Rectal smooth muscle tissue (tissue), 1 donor: ENCODE data around the gene PCSK6.
"Not testable (repeated sequence)": the region's sequence is repeated elsewhere in the genome, so short reads cannot be mapped to it uniquely, and the experiment has no call there.

ENCODE experiments used
- H3K27ac ChIP-seq: one replicate; pipeline ENCODE4 v1.7.0; 2013; ENCODE audit warnings: low read depth, low read length, inconsistent platforms
- H3K27me3 ChIP-seq: one replicate; pipeline ENCODE4 v1.7.0; 2013; ENCODE audit warnings: low read length; ENCODE audit not compliant: control insufficient read depth, insufficient read depth
- H3K36me3 ChIP-seq: one replicate; pipeline ENCODE4 v1.7.0; 2013; ENCODE audit warnings: low read length; ENCODE audit not compliant: control insufficient read depth, insufficient read depth
- H3K4me1 ChIP-seq: one replicate; pipeline ENCODE4 v1.7.0; 2013; ENCODE audit warnings: low read length; ENCODE audit not compliant: control insufficient read depth, insufficient read depth
- H3K4me3 ChIP-seq: one replicate; pipeline ENCODE4 v1.7.0; 2013; ENCODE audit warnings: low read length
- H3K9ac ChIP-seq: one replicate; pipeline ENCODE4 v1.7.0; 2013; ENCODE audit warnings: low read length

The PCSK6 gene

GRCh38 chr15:101428758-101429157 is 60.7 kb downstream of the PCSK6 start:
- H3K4me3 ChIP-seq, result no peak overlapping the region
- H3K27ac ChIP-seq, result no peak overlapping the region
- no peaks in the 10 kb centered on the region for H3K4me1 ChIP-seq
- peaks cover 3% of the 10 kb centered on the region for H3K36me3 ChIP-seq
- H3K27me3 ChIP-seq, result no peaks in the 10 kb centered on the region
- H3K9ac ChIP-seq, result no peak overlapping the region

DNA sequence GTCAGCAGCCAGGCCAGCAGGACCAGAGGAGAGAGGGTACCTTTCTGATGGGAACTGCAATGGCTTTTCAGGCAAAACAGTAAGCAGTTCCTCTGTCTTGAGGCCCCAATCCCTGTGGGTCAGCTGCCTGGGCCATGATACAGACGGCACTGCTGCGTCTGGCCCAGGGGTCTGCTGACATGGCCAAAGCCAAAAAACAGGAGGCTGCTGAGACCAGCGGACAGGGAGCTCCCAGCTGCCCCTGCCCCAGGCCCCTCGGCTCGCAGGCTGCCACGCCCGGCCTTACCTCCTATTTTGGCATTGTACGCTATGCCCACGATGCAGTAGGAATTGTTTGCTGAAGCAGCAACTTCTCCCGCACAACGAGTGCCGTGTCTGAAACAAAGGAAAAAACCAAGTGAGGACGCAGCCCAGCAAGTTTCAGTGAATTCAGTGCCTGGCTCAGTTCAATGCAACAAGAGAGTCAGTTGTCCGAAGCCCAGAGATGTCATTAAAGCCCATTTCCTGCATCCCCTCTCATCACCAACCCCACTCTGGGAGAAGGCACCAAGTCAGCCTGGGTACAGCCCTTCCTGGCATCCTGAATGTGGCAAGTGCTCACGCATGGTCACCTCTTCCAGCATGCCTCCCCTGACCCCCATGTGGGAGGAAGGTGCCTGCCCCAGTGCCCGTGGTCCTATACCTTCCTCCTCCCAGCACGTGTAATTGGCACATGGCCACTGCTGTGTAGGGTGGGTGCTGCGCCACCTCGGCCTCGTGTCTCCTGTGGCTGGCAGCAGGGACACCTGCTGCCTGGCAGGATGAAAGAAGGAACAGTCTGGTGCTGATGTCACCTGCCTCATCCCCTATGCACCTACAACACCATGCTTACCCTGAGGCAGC is 61.7 kb downstream of the PCSK6 start:
- no peak overlapping the region for H3K4me3 ChIP-seq
- H3K27me3 ChIP-seq, result no peaks in the 10 kb centered on the region
- H3K9ac ChIP-seq, result no peak overlapping the region
- H3K27ac ChIP-seq, result no peak overlapping the region
- no peaks in the 10 kb centered on the region for H3K4me1 ChIP-seq
- H3K36me3 ChIP-seq, result peaks cover 3% of the 10 kb centered on the region

DNA sequence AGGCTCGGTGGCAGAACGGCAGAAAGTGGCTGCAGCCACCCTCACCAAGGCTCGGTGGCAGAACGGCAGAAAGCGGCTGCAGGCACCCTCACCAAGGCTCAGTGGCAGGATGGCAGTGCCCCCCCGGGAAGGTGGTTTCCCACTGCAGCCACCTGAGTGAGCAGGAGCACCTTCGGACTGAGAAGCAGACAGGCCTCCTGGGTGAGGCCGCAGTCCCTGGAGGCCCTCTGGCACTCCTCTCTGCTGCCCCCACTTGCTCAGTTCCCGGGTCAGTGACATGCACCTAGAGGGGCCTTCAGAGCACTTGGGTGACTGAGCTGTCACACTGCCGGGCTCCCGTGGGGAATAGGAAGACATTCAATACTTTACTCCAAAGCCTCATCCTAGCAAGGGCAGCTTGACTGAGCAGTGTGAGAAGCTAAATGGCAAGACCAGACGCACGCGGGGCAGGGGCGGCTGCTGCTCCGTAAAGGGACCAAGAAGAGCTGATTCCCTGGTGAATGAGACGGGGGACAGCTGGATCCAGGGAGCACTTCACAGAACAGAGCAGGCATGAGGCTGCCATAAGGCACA is 62.7 kb downstream of the PCSK6 start:
- H3K27me3 ChIP-seq, result no peaks in the 10 kb centered on the region
- H3K9ac ChIP-seq, result no peak overlapping the region
- H3K4me3 ChIP-seq, result no peak overlapping the region
- no peak overlapping the region for H3K27ac ChIP-seq
- H3K36me3 ChIP-seq, result peaks cover 3% of the 10 kb centered on the region
- no peaks in the 10 kb centered on the region for H3K4me1 ChIP-seq

DNA sequence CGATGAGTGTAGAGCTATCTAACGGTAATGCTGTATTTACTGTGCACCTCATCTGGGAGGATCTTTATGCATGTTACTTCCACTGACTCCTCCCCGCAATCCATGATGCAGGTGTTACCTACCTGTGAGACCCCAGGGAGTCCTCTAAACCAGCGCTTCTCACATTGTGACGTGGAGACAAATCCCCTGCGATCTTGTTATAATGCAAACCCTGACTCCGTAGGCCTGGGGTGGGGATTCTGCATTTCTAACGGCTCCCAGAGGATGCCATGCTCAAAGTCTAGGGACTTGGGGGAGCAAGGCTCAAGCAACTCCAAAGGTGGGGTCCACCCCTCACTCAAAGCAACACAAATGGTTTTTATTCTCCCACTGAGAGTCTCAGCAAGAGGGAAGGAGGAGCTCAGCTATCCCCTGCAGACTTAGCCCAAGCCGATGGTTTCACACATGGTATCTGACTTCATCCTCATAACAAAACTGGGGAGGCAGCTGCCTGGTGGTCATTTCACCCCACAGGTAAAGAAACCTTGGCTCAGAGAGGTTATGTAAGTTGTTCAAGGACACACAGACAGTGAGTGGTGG is 63.6 kb downstream of the PCSK6 start:
- H3K4me1 ChIP-seq, result no peaks in the 10 kb centered on the region
- H3K27me3 ChIP-seq, result no peaks in the 10 kb centered on the region
- H3K4me3 ChIP-seq, result no peak overlapping the region
- no peaks in the 10 kb centered on the region for H3K36me3 ChIP-seq
- H3K27ac ChIP-seq, result no peak overlapping the region
- no peak overlapping the region for H3K9ac ChIP-seq

DNA sequence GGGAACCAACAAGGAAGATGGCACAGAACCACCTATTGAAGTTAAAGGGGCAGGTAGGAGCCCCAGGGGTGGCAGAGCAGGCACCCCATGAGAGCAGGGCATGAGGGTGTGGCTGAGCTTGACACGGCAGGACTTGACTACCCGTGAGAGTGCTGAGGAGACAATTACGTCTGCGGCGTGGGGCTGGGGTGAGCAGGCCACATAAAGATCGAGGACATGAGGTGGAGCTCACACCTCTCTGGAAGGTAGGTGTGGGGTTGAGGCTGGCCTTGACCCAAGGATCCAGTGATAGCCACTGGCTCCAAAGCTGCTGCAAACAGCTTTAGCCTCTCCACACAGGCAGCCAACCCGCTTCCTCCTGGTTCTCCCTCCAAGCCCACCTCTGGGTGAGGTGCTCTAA is 64.5 kb downstream of the PCSK6 start:
- Histone ChIP-seq H3K4me1 (no peaks in the 10 kb centered on the region), H3K36me3 (no peaks in the 10 kb centered on the region), H3K27me3 (no peaks in the 10 kb centered on the region), H3K4me3 (no peak overlapping the region), H3K27ac (no peak overlapping the region), H3K9ac (no peak overlapping the region)

DNA sequence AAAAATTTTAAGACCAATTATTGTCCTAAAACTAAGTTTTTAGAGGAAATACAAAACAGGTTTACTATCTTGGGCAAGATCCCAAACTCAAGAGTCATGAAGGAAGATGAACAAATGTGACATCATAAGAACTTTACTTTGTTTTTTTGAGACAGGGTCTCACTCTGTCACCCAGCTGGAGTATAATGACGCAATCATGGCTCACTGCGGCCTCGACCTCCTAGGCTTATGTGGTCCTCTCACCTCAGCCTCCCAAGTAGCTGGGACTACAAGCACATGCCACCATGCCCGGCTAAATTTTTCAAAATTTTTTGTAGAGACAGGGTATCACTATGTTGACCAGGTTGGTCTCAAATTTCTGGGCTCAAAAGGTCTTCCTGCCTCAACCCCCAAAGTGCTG is 69.3 kb downstream of the PCSK6 start:
- Histone ChIP-seq H3K4me1 (no peaks in the 10 kb centered on the region), H3K27me3 (no peaks in the 10 kb centered on the region), H3K36me3 (no peaks in the 10 kb centered on the region), H3K27ac (no peak overlapping the region), H3K4me3 (no peak overlapping the region), H3K9ac (no peak overlapping the region)

DNA sequence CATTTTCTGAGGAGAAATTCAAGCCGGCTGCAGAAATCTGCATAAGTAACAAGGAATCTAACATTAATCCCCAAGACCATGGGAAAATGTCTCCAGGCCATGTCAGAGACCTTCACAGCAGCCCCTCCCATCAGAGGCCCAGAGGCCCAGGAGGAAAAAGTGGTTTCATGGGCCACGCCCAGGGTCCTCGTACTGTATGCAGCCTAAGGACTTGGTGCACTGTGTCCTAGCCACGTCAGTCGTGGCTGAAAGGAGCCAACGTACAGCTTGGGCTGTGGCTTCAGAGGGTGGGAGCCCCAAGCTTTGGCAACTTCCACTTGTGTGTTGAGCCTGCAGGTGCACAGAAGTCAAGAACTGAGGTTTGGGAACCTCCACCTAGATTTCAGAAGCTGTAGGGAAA is 73.0 kb downstream of the PCSK6 start:
- not testable (repeated sequence) for H3K4me3 ChIP-seq, H3K27me3 ChIP-seq, H3K27ac ChIP-seq, H3K36me3 ChIP-seq, H3K4me1 ChIP-seq, H3K9ac ChIP-seq

- no peak overlapping the region for H3K4me3 ChIP-seq
- H3K9ac ChIP-seq, result no peak overlapping the region
- H3K36me3 ChIP-seq, result no peaks in the 10 kb centered on the region
- no peaks in the 10 kb centered on the region for H3K27me3 ChIP-seq
- no peaks in the 10 kb centered on the region for H3K4me1 ChIP-seq
- no peak overlapping the region for H3K27ac ChIP-seq
Measured at GRCh38 chr15:101413239-101413638, 76.3 kb downstream of the PCSK6 start.

GRCh38 chr15:101411581-101411980 is 77.9 kb downstream of the PCSK6 start:
- Histone ChIP-seq H3K4me1 (no peaks in the 10 kb centered on the region), H3K27me3 (no peaks in the 10 kb centered on the region), H3K27ac (no peak overlapping the region), H3K4me3 (no peak overlapping the region), H3K9ac (no peak overlapping the region), H3K36me3 (no peaks in the 10 kb centered on the region)

DNA sequence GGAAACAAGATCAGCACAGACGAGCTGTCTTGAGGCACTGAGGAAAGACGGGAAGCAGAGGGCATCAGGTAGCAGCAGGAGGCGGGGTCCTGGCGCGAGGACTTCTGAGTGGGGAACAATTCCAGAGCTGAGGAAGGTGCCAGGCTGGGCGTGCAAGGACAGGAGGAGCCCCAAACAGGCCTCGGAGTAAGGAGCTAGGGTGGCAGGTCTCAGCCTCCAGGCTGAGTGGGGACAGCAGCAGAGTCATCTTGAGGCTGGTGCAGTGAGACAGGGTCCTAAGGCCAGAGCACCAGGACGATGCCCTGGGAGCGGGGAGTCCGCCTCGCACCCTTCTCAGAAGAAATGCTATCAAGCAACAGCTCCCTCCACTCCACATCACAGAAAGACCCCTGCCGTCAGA is 78.4 kb downstream of the PCSK6 start:
- H3K36me3 ChIP-seq, result no peaks in the 10 kb centered on the region

DNA sequence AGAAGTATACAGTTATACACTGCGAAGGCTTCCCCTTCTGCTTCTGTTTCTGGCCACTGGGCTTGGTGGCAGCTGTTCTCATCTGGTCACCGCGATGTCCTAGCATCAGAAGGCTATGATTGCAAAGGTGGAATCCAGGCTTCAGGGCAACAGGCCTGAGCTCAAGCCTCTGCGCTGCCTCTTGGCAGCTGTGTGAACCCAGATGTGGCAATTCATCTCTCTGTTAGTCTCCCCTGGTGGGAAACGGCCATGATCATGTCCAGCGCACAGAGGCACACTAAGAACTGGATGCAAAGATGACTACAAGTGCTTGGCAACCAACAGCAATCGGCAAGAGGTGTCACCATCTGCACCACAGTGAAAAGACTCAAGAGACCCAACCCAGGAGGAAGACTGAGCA is 78.9 kb downstream of the PCSK6 start:
- Histone ChIP-seq H3K4me1 (no peaks in the 10 kb centered on the region), H3K9ac (no peak overlapping the region), H3K27ac (no peak overlapping the region), H3K4me3 (no peak overlapping the region), H3K27me3 (no peaks in the 10 kb centered on the region), H3K36me3 (no peaks in the 10 kb centered on the region)

More for the DNA sequence above, 78.4 kb downstream of the PCSK6 start:
- Histone ChIP-seq H3K4me1 (no peaks in the 10 kb centered on the region), H3K27ac (no peak overlapping the region), H3K9ac (no peak overlapping the region), H3K27me3 (no peaks in the 10 kb centered on the region), H3K4me3 (no peak overlapping the region)

- H3K36me3 ChIP-seq, result no peaks in the 10 kb centered on the region
- no peaks in the 10 kb centered on the region for H3K27me3 ChIP-seq
- no peak overlapping the region for H3K9ac ChIP-seq
- no peak overlapping the region for H3K4me3 ChIP-seq
- no peaks in the 10 kb centered on the region for H3K4me1 ChIP-seq
- no peak overlapping the region for H3K27ac ChIP-seq
Measured at GRCh38 chr15:101409621-101410020, 79.9 kb downstream of the PCSK6 start.
